ENCODE measurements around the gene LRRC42.

DNA sequence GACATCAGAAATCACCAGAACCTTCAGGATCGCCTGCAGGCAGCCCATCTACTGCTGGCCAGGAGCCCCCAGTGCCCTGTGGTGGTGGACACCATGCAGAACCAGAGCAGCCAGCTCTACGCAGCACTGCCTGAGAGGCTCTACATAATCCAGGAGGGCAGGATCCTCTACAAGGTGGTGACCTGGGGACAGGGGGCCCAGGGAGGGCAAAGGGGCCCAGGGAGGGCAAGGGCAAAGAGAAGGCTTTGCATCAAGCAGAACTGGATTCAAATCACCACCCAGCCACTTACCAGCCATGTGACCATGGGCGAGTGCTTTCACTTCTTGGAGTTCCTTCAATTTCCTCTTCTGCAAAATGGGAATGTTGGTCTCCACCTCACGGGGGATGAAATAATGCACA lies 40.0 kb upstream of the LRRC42 start:
- TF ChIP-seq, protein P1, sequence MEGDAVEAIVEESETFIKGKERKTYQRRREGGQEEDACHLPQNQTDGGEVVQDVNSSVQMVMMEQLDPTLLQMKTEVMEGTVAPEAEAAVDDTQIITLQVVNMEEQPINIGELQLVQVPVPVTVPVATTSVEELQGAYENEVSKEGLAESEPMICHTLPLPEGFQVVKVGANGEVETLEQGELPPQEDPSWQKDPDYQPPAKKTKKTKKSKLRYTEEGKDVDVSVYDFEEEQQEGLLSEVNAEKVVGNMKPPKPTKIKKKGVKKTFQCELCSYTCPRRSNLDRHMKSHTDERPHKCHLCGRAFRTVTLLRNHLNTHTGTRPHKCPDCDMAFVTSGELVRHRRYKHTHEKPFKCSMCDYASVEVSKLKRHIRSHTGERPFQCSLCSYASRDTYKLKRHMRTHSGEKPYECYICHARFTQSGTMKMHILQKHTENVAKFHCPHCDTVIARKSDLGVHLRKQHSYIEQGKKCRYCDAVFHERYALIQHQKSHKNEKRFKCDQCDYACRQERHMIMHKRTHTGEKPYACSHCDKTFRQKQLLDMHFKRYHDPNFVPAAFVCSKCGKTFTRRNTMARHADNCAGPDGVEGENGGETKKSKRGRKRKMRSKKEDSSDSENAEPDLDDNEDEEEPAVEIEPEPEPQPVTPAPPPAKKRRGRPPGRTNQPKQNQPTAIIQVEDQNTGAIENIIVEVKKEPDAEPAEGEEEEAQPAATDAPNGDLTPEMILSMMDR (IDR thresholded peaks at IDR 0.05) = no peak
- TF ChIP-seq POLR2A (IDR thresholded peaks at IDR 0.05) = no peak

All from breast epithelium (tissue), 3 donors.